ENCODE results near the gene KCNJ6.

Gene KCNJ6

GRCh38 chr21:37711836-37712568, 204.3 kb downstream of the KCNJ6 start:
- DNase-seq, result no peak

GRCh38 chr21:37711286-37711829, 204.9 kb downstream of the KCNJ6 start:
- DNase-seq, result no peak

- DNase-seq, result no peak
Observed at GRCh38 chr21:37710546-37711285, 205.5 kb downstream of the KCNJ6 start.

GRCh38 chr21:37704751-37705150, 211.5 kb downstream of the KCNJ6 start:
- no peak for DNase-seq

GRCh38 chr21:37702241-37702640, 214.0 kb downstream of the KCNJ6 start:
- DNase-seq, result no peak

- DNase-seq, result no peak
Observed at GRCh38 chr21:37700641-37701202, 215.5 kb downstream of the KCNJ6 start.

- DNase-seq, result no peak
Observed at GRCh38 chr21:37699024-37699775, 217.1 kb downstream of the KCNJ6 start.

- DNase-seq, result no peak
Observed at GRCh38 chr21:37696936-37697335, 219.3 kb downstream of the KCNJ6 start.

GRCh38 chr21:37695111-37695510, 221.1 kb downstream of the KCNJ6 start:
- no peak for DNase-seq

GRCh38 chr21:37688952-37689659, 227.2 kb downstream of the KCNJ6 start:
- DNase-seq, result no peak

- no peak for DNase-seq
Observed at GRCh38 chr21:37686991-37687810, 229.1 kb downstream of the KCNJ6 start.

- DNase-seq, result no peak
Observed at GRCh38 chr21:37684547-37684946, 231.7 kb downstream of the KCNJ6 start.

GRCh38 chr21:37684115-37684493, 232.2 kb downstream of the KCNJ6 start:
- DNase-seq, result no peak

- no peak for DNase-seq
Observed at GRCh38 chr21:37683396-37684114, 232.7 kb downstream of the KCNJ6 start.

GRCh38 chr21:37682966-37683365, 233.3 kb downstream of the KCNJ6 start:
- no peak for DNase-seq

- no peak for DNase-seq
Observed at GRCh38 chr21:37677006-37677405, 239.3 kb downstream of the KCNJ6 start.

GRCh38 chr21:37675202-37675801, 241.0 kb downstream of the KCNJ6 start:
- DNase-seq, result peak; percentile 35

- DNase-seq, result no peak
Observed at GRCh38 chr21:37673801-37674575, 242.3 kb downstream of the KCNJ6 start.

- no peak for DNase-seq
Observed at GRCh38 chr21:37671381-37671780, 244.9 kb downstream of the KCNJ6 start.

Measured in effector CD4-positive, alpha-beta T cell (primary cell).